Head of caudate nucleus (tissue), 42 donors: Measurements from ENCODE around the gene ARL13B.
"Not testable (repeated sequence)": the region's sequence is repeated elsewhere in the genome, so short reads cannot be mapped to it uniquely, and the experiment has no call there.

Experiments
- DNase-seq, 42 donors: peaks; one replicate each; pipeline versions ENCODE4 v3.0.0 to v3.0.0-alpha.2; 2020 to 2021; ENCODE audit warnings: mixed read lengths in 7 of 42
- intact Hi-C: fragments of 100-400 bp; cut with DNase I; formaldehyde crosslinking; loops from one replicate; pipeline ENCODE4 v1.15.0; 2022

The ARL13B gene

GRCh38 chr3:94080552-94080951, 100.6 kb downstream of the ARL13B start:
- DNase-seq, intact Hi-C loops: not testable (repeated sequence)

GRCh38 chr3:94081884-94082283, 101.9 kb downstream of the ARL13B start:
- intact Hi-C loops = no loop called here
- peak in 9 of 42 donors; percentile 13 to 60 (median 32) for DNase-seq

- intact Hi-C loops = no loop called here
Observed at GRCh38 chr3:94082391-94082937, 102.5 kb downstream of the ARL13B start.

DNA sequence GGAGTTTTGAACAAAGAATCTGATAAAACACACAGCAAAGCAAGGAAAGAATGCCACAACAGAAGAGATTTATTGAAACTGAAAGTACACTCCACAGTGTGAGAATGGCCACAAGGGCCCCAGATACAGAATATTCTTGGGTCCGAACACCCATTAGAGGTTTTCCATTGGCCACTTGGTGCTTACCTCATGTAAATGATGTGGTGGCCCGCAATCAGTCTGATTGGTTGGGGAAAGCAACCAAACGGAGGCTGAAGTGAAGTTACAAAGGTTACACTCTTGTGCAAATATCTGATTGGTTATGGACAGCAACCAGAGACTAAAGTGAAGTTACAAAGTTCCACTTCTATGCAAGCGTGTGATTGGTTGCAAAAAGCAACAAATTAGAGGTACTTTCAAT, 103.3 kb downstream of the ARL13B start:
- intact Hi-C loops = no loop called here
- no peak for DNase-seq

More at GRCh38 chr3:94082391-94082937, 102.5 kb downstream of the ARL13B start:
- DNase-seq = peak in 15 of 42 donors; percentile 15 to 56 (median 41)

DNA sequence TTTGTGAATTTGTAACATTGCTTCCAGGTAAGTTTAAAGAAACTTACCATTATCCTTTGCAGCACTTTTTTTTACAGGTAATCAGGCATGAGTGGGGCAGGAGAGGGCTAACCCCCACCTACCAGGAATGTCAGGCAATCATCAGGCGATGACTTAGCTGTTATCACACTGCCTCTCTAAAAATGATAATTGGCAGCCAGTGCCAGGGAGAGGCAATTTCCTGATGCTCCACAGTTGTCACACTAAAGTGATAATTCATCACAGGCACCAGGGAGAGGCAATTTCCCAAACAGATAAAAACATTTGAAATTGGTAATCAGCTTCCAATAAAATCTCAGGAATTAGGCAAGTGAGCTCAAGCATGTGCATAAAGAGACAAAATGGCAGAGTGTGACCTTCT, 109.2 kb downstream of the ARL13B start:
- intact Hi-C loops = no loop called here
- peak in 12 of 42 donors; percentile 12 to 63 (median 26) for DNase-seq

DNA sequence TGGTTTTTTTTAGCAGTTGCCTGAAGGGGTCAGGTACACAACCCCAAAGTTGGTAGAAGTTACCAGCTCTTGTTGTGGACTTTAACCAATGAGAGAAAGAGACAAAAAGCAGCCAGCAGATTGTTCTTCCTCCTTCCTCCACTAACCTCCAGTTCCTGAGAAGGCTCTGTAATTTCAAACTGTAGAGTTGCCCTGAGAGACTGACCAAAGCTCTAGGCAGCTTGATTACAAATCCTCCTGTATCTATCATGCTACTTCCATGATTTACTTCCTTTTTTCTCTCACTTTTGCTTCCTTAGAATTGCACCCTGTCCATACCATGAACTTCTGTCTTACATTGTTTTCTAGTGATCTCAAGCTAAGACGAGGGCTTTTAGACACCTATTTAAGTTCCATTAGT, 112.1 kb downstream of the ARL13B start:
- intact Hi-C loops = no loop called here

GRCh38 chr3:94093151-94093550, 113.2 kb downstream of the ARL13B start:
- intact Hi-C loops = no loop called here
- DNase-seq = no peak

More for the DNA sequence above, 112.1 kb downstream of the ARL13B start:
- DNase-seq = no peak

GRCh38 chr3:94095111-94095510, 115.2 kb downstream of the ARL13B start:
- intact Hi-C loops = no loop called here
- DNase-seq = no peak

DNA sequence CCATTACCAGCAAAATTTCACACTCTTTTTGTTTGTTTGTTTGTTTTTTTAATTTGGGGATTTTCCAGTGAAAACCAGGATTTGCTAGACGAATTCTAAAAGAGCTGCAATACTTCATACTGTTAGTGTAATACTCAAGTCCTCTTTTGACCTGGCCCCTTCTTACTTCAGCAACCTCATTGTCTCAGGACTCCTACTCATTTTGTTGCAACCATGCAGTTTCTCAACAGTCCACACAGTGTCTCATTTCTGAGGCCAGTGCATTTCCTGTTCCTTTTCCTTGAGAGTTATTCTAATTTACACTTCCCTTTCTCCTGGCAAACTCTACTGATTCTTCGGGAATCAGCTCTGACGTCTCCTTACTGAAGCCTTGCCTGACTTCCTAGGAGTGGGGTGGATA, 118.5 kb downstream of the ARL13B start:
- no peak for DNase-seq
- intact Hi-C loops = no loop called here

GRCh38 chr3:94099311-94099710, 119.4 kb downstream of the ARL13B start:
- intact Hi-C loops = no loop called here
- DNase-seq = no peak

DNA sequence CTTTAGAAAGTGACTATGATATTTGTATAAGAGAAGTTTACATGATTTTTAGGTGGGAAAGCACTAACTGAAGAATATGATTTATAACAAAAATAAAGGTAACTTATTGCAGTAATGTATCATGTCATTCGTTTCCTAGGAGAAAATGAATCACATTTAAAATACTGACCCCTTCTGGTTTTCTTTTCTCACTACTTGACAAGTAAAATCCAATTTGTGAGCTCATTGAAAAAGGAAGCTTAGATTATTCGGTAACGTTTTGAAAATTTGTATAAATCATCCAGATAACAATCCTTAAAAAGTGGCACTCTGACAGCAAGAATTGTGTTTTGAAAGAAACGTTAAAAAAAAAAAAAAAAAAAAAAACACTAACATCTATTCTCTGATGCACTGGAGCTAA, 121.9 kb downstream of the ARL13B start:
- intact Hi-C loops = no loop called here
- DNase-seq = no peak
